HepG2 (cell line): ENCODE data around the gene ATP2B2. TPM values are rescaled to one million over a fixed set of nuclear protein-coding genes. Genes with fewer than 3 reads are reported as not detected.

Experiments used
- ATAC-seq: fragments of 200-7000 bp; cut with Tn5 transposase; 3 replicates; pipeline ENCODE4 v1.9.1; 2020; ENCODE audit warnings: mild to moderate bottlenecking, moderate library complexity
- BruUV-seq: library from RNA; stranded (reverse); fragments of 400-500 nt; replicated peaks from 2 replicates; lab custom pipeline; 2021; lab: Mats Ljungman, UMichigan
- CTCF ChIA-PET: fragments of 300-600 bp; formaldehyde crosslinking; extraction: SDS; loops from one replicate; lab custom pipeline; 2021; ENCODE audit warnings: low total read pairs, inconsistent platforms, low intra/inter-chr PET ratio; lab: Yijun Ruan, JAX
- POLR2A ChIA-PET: fragments of 350-600 bp; sonication (Branson Sonifier 250); formaldehyde crosslinking; loops from one replicate; lab custom pipeline; 2020; ENCODE audit warnings: antibody characterized with exemption, inconsistent platforms; lab: Yijun Ruan, JAX
- DNase-seq: peaks from one replicate; pipeline ENCODE4 v3.0.0-alpha.2; 2015; ENCODE audit warnings: low spot score
- FAIRE-seq: peaks from 3 replicates; lab custom pipeline; 2011; peaks lifted over from hg19 to GRCh38; lab: Jason Lieb, UNC
- H2AFZ ChIP-seq: one replicate; pipeline ENCODE4 v1.6.1; 2011; ENCODE audit warnings: low read length, inconsistent platforms
- H3K27ac ChIP-seq: fragments of 300-600 bp; 3 replicates; pipeline ENCODE4 v1.8.0; 2011; ENCODE audit warnings: mixed run types, mild to moderate bottlenecking, mixed read lengths, low read length, inconsistent platforms; ENCODE audit not compliant: insufficient read depth; ENCODE audit errors: extremely low read length
- H3K27me3 ChIP-seq, 2 experiments: fragments of 200-600 bp in 1 of 2; 2 replicates in 1 of 2; 3 replicates in 1 of 2; pipeline versions ENCODE4 v1.6.0 to v1.8.0; 2011; ENCODE audit warnings: low read length in 2 of 2, mild to moderate bottlenecking in 2 of 2, moderate library complexity in 2 of 2, inconsistent platforms in 1 of 2; ENCODE audit not compliant: insufficient read depth in 2 of 2, control insufficient read depth in 1 of 2
- H3K36me3 ChIP-seq, 2 experiments: fragments of 200-600 bp in 1 of 2; replicated peaks in 1 of 2; 2 replicates in 1 of 2; 3 replicates in 1 of 2; pipeline versions ENCODE4 v1.5.1 to v1.8.0; 2011; ENCODE audit warnings: low read length in 2 of 2, inconsistent platforms in 1 of 2; ENCODE audit not compliant: insufficient read depth in 2 of 2, control insufficient read depth in 1 of 2
- H3K4me1 ChIP-seq: 2 replicates; pipeline ENCODE4 v1.5.1; 2012; ENCODE audit warnings: low read length, inconsistent platforms; ENCODE audit not compliant: insufficient read depth
- H3K4me2 ChIP-seq: 2 replicates; pipeline ENCODE4 v1.6.0; 2011; ENCODE audit warnings: low read depth, low read length, inconsistent platforms
- H3K4me3 ChIP-seq, 3 experiments: fragments of 200-600 bp in 1 of 3; sonication (generic), shearing (Covaris generic) in 1 of 3; replicated peaks in 1 of 3; 2 replicates each; pipeline ENCODE4 v1.5.1; 2011 to 2016; ENCODE audit warnings: low read length in 3 of 3, inconsistent platforms in 2 of 3, low read depth in 2 of 3, mild to moderate bottlenecking in 2 of 3, control low read depth in 1 of 3, mixed read lengths in 1 of 3; ENCODE audit not compliant: insufficient read depth in 1 of 3
- H3K79me2 ChIP-seq: one replicate; pipeline ENCODE4 v1.6.1; 2011; ENCODE audit warnings: low read length, inconsistent platforms; ENCODE audit not compliant: insufficient read depth
- H3K9ac ChIP-seq: 2 replicates; pipeline ENCODE4 v1.6.0; 2011; ENCODE audit warnings: mild to moderate bottlenecking, low read depth, low read length, inconsistent platforms; ENCODE audit not compliant: insufficient read depth
- H3K9me3 ChIP-seq: 2 replicates; pipeline ENCODE4 v1.5.1; 2012; ENCODE audit warnings: mild to moderate bottlenecking, low read length
- H4K20me1 ChIP-seq: 2 replicates; pipeline ENCODE4 v1.6.0; 2011; ENCODE audit warnings: inconsistent platforms, mild to moderate bottlenecking, low read length, moderate library complexity; ENCODE audit not compliant: insufficient read depth
- AGO2 ChIP-seq: fragments of 200-400 bp; formaldehyde crosslinking; optimal IDR thresholded peaks from 2 replicates; pipeline ENCODE3; 2017; ENCODE audit warnings: mild to moderate bottlenecking, low read depth, low read length, moderate library complexity
- CC2D1A ChIP-seq: sonication (generic); formaldehyde crosslinking; IDR thresholded peaks from 2 replicates; pipeline ENCODE4 v1.8.1; 2023; ENCODE audit warnings: mild to moderate bottlenecking, missing genetic modification reagents
- ESRRA ChIP-seq: sonication (generic); formaldehyde crosslinking; IDR thresholded peaks from 2 replicates; pipeline ENCODE4 v1.5.1; 2020; ENCODE audit warnings: mild to moderate bottlenecking, low read depth, missing genetic modification reagents
- FOXA1 ChIP-seq, 2 experiments: fragments of 450-650 bp in 1 of 2; sonication (generic) in 1 of 2; formaldehyde crosslinking in 1 of 2; IDR thresholded peaks; 2 replicates each; pipeline versions ENCODE4 v1.4.0 to v1.6.1; 2016 to 2020; ENCODE audit warnings: missing genetic modification reagents in 1 of 2
- GATAD2A ChIP-seq: IDR thresholded peaks from 2 replicates; pipeline ENCODE4 v1.6.1; 2016
- NCOA2 ChIP-seq: sonication (generic); formaldehyde crosslinking; IDR thresholded peaks from 2 replicates; pipeline ENCODE4 v1.8.0; 2022; ENCODE audit warnings: inconsistent platforms
- PLRG1 ChIP-seq: fragments of 450-650 bp; conservative IDR thresholded peaks from 2 replicates; pipeline ENCODE4 v1.6.1; 2016
- POGK ChIP-seq: sonication (generic); formaldehyde crosslinking; conservative IDR thresholded peaks from 2 replicates; pipeline ENCODE4 v1.8.0; 2022; ENCODE audit warnings: mild to moderate bottlenecking, moderate library complexity, missing genetic modification reagents
- SMARCE1 ChIP-seq: fragments of 450-650 bp; IDR thresholded peaks from 2 replicates; pipeline ENCODE4 v1.6.1; 2017; ENCODE audit warnings: borderline replicate concordance
- ZKSCAN8 ChIP-seq: IDR thresholded peaks from 2 replicates; pipeline ENCODE4 v1.6.1; 2016; ENCODE audit warnings: borderline replicate concordance, missing genetic modification reagents, missing compliant biosample characterization
- ZNF251 ChIP-seq: sonication (generic); formaldehyde crosslinking; IDR thresholded peaks from 2 replicates; pipeline ENCODE4 v1.9.0; 2021; ENCODE audit warnings: mild to moderate bottlenecking, missing genetic modification reagents
- ZNF563 ChIP-seq: sonication (generic); formaldehyde crosslinking; IDR thresholded peaks from 2 replicates; pipeline ENCODE4 v1.8.0; 2022; ENCODE audit warnings: mild to moderate bottlenecking, moderate library complexity, missing genetic modification reagents
- ZNF629 ChIP-seq: sonication (generic); formaldehyde crosslinking; conservative IDR thresholded peaks from 2 replicates; pipeline ENCODE4 v1.5.0; 2020; ENCODE audit warnings: missing genetic modification reagents
- WGBS: methylation state at CpG from one replicate; pipeline ENCODE4 v1.1.6; 2017; ENCODE audit warnings: low lambda C conversion rate; 5-methylcytosine and 5-hydroxymethylcytosine counted together
- in situ Hi-C: cut with HindIII; loops from 2 replicates; pipeline ENCODE4 v1.10.0; 2017; ENCODE audit warnings: low pct_unique_long_range_greater_than_20kb; ENCODE audit not compliant: extremely low pct_ligation_motif_present
- intact Hi-C: fragments of 100-400 bp; cut with micrococcal nuclease; formaldehyde crosslinking; loops from one replicate; pipeline ENCODE4 v1.10.0; 2022; ENCODE audit not compliant: unreplicated experiment
- polyA plus RNA-seq, 8 experiments: library from polyadenylated mRNA; depleted of rRNA in 3 of 8; stranded (reverse) in 7 of 8; unstranded in 1 of 8; fragments of >200 nt; fragmentation: Illumina TruSeq in 4 of 8; extraction: Trizol in 4 of 8; gene quantifications; 2 replicates each; pipeline versions ENCODE4 v1.2.1 to v1.2.3, GENCODE V29; 2011 to 2016; ENCODE audit warnings: low read depth in 4 of 8, missing spikeins in 1 of 8, mixed read lengths in 1 of 8; ENCODE audit not compliant: insufficient read depth in 1 of 8
- total RNA-seq, 5 experiments: library from RNA; depleted of rRNA; stranded (reverse); fragments of >200 nt; fragmentation: Illumina TruSeq; extraction: Trizol; gene quantifications; 2 replicates each; pipeline ENCODE4 v1.2.3, GENCODE V29; 2016; ENCODE audit warnings: low read depth in 1 of 5
- TF ChIP-seq, protein P1 (sequence below): sonication (generic); formaldehyde crosslinking; IDR thresholded peaks from 2 replicates; pipeline ENCODE4 v1.5.0; 2020; ENCODE audit warnings: mild to moderate bottlenecking, missing genetic modification reagents, borderline replicate concordance
- TF ChIP-seq, protein P2 (sequence below): sonication (generic); formaldehyde crosslinking; IDR thresholded peaks from 2 replicates; pipeline ENCODE4 v1.4.0; 2020; ENCODE audit warnings: mild to moderate bottlenecking, missing genetic modification reagents

Gene ATP2B2
- total and polyA plus RNA-seq, 2 of the 13 experiments (the other 11 are each of a cell fraction or from before 2014, with no cell fraction given), result 1.5 to 2.3 TPM

- in situ Hi-C loops (no loop called here), intact Hi-C loops (no loop called here)
- WGBS, result 60% methylated on average over 4 of the region's 5 CpGs
- H3K4me3 ChIP-seq, result no peak overlapping the region
- DNase-seq, result no peak
- H3K4me2 ChIP-seq, result peak overlapping the region; percentile 26; the same call in 1 of the 2 replicates
- peak overlapping the region; percentile 47 for H3K27ac ChIP-seq
- H3K27me3 ChIP-seq, result no peaks in the 10 kb centered on the region; a peak in 1 of 5 replicates
- no peak overlapping the region for H3K9ac ChIP-seq
- no peak for ATAC-seq
- no peak overlapping the region for H2AFZ ChIP-seq
- CTCF ChIA-PET, result no interaction called here
- FAIRE-seq, result no peak
- BruUV-seq, result no TSS peak
- no peaks in the 10 kb centered on the region for H3K36me3 ChIP-seq
- POLR2A ChIA-PET, result interaction anchor here (0.8 kb wide), 1 partner anchor 10 kb away, joined by 3 read pairs; no protein-coding TSS in a partner anchor
- H4K20me1 ChIP-seq, result no peaks in the 10 kb centered on the region
- peaks cover 73% of the 10 kb centered on the region for H3K4me1 ChIP-seq
- H3K79me2 ChIP-seq, result no peaks in the 10 kb centered on the region
- H3K9me3 ChIP-seq, result no peaks in the 10 kb centered on the region
- TF ChIP-seq ZNF629 (CRISPR knock-in tag) (peak; percentile 60), SMARCE1 (no peak)
These were observed 9.8 kb downstream of the ATP2B2 start for GRCh38 chr3:10495614-10496013.

- H3K79me2 ChIP-seq, result no peaks in the 10 kb centered on the region
- H3K27ac ChIP-seq, result peak overlapping the region; percentile 47
- CTCF ChIA-PET, result no interaction called here
- no peak overlapping the region for H3K4me3 ChIP-seq
- peaks cover 73% of the 10 kb centered on the region for H3K4me1 ChIP-seq
- H3K27me3 ChIP-seq, result no peaks in the 10 kb centered on the region; a peak in 1 of 5 replicates
- peak overlapping the region; percentile 26; the same call in 1 of the 2 replicates for H3K4me2 ChIP-seq
- no peaks in the 10 kb centered on the region for H4K20me1 ChIP-seq
- H3K36me3 ChIP-seq, result no peaks in the 10 kb centered on the region
- POLR2A ChIA-PET, result no interaction called here
- no peaks in the 10 kb centered on the region for H3K9me3 ChIP-seq
- WGBS, result no CpG with 5 or more reads among the region's 4 CpGs
- FAIRE-seq, result peak; percentile 47
- BruUV-seq, result no TSS peak
- in situ Hi-C loops (no loop called here), intact Hi-C loops (no loop called here)
- peak; percentile 57 for ATAC-seq
- no peak overlapping the region for H2AFZ ChIP-seq
- no peak overlapping the region for H3K9ac ChIP-seq
- peak; percentile 60 for DNase-seq
- TF ChIP-seq CC2D1A (CRISPR knock-in tag), result no peak
- TF ChIP-seq ZNF251, result no peak
- TF ChIP-seq, protein P1, sequence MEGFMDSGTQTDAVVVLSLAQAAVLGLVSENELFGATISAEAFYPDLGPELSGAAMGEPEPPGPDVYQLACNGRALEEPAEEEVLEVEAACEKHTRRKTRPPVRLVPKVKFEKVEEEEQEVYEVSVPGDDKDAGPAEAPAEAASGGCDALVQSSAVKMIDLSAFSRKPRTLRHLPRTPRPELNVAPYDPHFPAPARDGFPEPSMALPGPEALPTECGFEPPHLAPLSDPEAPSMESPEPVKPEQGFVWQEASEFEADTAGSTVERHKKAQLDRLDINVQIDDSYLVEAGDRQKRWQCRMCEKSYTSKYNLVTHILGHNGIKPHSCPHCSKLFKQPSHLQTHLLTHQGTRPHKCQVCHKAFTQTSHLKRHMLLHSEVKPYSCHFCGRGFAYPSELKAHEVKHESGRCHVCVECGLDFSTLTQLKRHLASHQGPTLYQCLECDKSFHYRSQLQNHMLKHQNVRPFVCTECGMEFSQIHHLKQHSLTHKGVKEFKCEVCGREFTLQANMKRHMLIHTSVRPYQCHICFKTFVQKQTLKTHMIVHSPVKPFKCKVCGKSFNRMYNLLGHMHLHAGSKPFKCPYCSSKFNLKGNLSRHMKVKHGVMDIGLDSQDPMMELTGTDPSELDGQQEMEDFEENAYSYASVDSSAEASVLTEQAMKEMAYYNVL (CRISPR knock-in tag), result no peak
- TF ChIP-seq ZKSCAN8 (CRISPR knock-in tag), result no peak
- TF ChIP-seq GATAD2A (CRISPR knock-in tag), result peak; percentile 79
- TF ChIP-seq NCOA2 (CRISPR knock-in tag), result no peak
- TF ChIP-seq ESRRA, result 0 out of 2 replicates have a peak, but pooled peaks have one; percentile 53
- no peak for TF ChIP-seq POGK
- TF ChIP-seq AGO2, result no peak
- TF ChIP-seq, protein P2, sequence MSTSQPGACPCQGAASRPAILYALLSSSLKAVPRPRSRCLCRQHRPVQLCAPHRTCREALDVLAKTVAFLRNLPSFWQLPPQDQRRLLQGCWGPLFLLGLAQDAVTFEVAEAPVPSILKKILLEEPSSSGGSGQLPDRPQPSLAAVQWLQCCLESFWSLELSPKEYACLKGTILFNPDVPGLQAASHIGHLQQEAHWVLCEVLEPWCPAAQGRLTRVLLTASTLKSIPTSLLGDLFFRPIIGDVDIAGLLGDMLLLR, result no peak
- no peak for TF ChIP-seq FOXA1 (IDR thresholded peaks at IDR 0.05)
- no peak for TF ChIP-seq FOXA1 (CRISPR knock-in tag; IDR thresholded peaks at IDR 0.05)
- no peak for TF ChIP-seq PLRG1
- no peak for TF ChIP-seq ZNF563
These were observed 10.4 kb downstream of the ATP2B2 start for GRCh38 chr3:10495003-10495402.
